Stimulated activated CD4-positive, alpha-beta T cell treated with anti-CD3 and anti-CD28 coated beads, Interleukin-1b, Interleukin-23, amount 100 ng/mL, for 24 hours (primary cell): ENCODE results near the gene IQCF6.
"Not testable (repeated sequence)": the region's sequence is repeated elsewhere in the genome, so short reads cannot be mapped to it uniquely, and the experiment has no call there.

Source experiments
- DNase-seq, 4 experiments: peaks; one replicate each; pipeline ENCODE4 v3.0.0-alpha.2; 2020; ENCODE audit warnings: low read depth in 4 of 4, low spot score in 1 of 4

The IQCF6 gene

GRCh38 chr3:51773529-51774056, 5.4 kb downstream of the IQCF6 start:
- no peak for DNase-seq

GRCh38 chr3:51759203-51759602, 19.8 kb downstream of the IQCF6 start:
- DNase-seq, result no peak

GRCh38 chr3:51753763-51754750, 25.0 kb downstream of the IQCF6 start:
- not testable (repeated sequence) for DNase-seq

- no peak for DNase-seq
Measured at GRCh38 chr3:51751287-51751686, 27.8 kb downstream of the IQCF6 start.

- no peak for DNase-seq
Measured at GRCh38 chr3:51750878-51751277, 28.2 kb downstream of the IQCF6 start.

GRCh38 chr3:51748327-51748726, 30.7 kb downstream of the IQCF6 start:
- DNase-seq, result no peak

- no peak for DNase-seq
Measured at GRCh38 chr3:51747840-51748239, 31.2 kb downstream of the IQCF6 start.

GRCh38 chr3:51742978-51743377, 36.1 kb downstream of the IQCF6 start:
- DNase-seq, result not testable (repeated sequence)

- not testable (repeated sequence) for DNase-seq
Measured at GRCh38 chr3:51742320-51742719, 36.7 kb downstream of the IQCF6 start.

GRCh38 chr3:51739110-51739509, 39.9 kb downstream of the IQCF6 start:
- no peak for DNase-seq

- no peak for DNase-seq
Measured at GRCh38 chr3:51735950-51736349, 43.1 kb downstream of the IQCF6 start.

GRCh38 chr3:51735039-51735438, 44.0 kb downstream of the IQCF6 start:
- DNase-seq, result no peak

GRCh38 chr3:51734572-51734907, 44.5 kb downstream of the IQCF6 start:
- no peak for DNase-seq

- DNase-seq, result no peak
Measured at GRCh38 chr3:51733859-51734571, 45.0 kb downstream of the IQCF6 start.

- DNase-seq, result no peak
Measured at GRCh38 chr3:51729042-51729633, 49.9 kb downstream of the IQCF6 start.
